Activated naive CD4-positive, alpha-beta T cell treated with anti-CD3 and anti-CD28 coated beads for 36 hours (primary cell): ENCODE measurements around the gene DGKA. TPM values are rescaled to one million over a fixed set of nuclear protein-coding genes. Genes with fewer than 3 reads are reported as not detected.
"Not testable (repeated sequence)": the region's sequence is repeated elsewhere in the genome, so short reads cannot be mapped to it uniquely, and the experiment has no call there.

Source experiments
- CTCF ChIA-PET: fragments of 350-600 bp; sonication (Branson Sonifier 250); formaldehyde crosslinking; loops from one replicate; lab custom pipeline; 2021; ENCODE audit warnings: antibody characterized with exemption; lab: Charles Lee
- DNase-seq: peaks from one replicate; pipeline ENCODE4 v3.0.0-alpha.2; 2020
- H3K27ac Mint-ChIP-seq: one replicate; pipeline ENCODE4 v1.8.0; 2021; ENCODE audit warnings: mild to moderate bottlenecking, mixed read lengths
- H3K27me3 Mint-ChIP-seq: one replicate; pipeline ENCODE4 v1.8.0; 2021; ENCODE audit warnings: low read depth, mixed read lengths
- H3K36me3 Mint-ChIP-seq: one replicate; pipeline ENCODE4 v1.8.0; 2021; ENCODE audit warnings: low read depth, mixed read lengths
- H3K4me1 Mint-ChIP-seq: one replicate; pipeline ENCODE4 v1.8.0; 2021; ENCODE audit warnings: low read depth, mixed read lengths
- H3K4me3 Mint-ChIP-seq: one replicate; pipeline ENCODE4 v1.8.0; 2021; ENCODE audit warnings: mild to moderate bottlenecking, moderate library complexity, mixed read lengths
- H3K9me3 Mint-ChIP-seq: one replicate; pipeline ENCODE4 v1.8.0; 2021; ENCODE audit warnings: mixed read lengths
- intact Hi-C: fragments of 100-400 bp; cut with micrococcal nuclease; formaldehyde crosslinking; loops from one replicate; pipeline ENCODE4 v1.15.1; 2023
- total RNA-seq, 2 experiments: library from RNA; stranded (reverse); gene quantifications; one replicate each; pipeline ENCODE4 v1.2.3, GENCODE V29; 2021

DGKA gene
- 100 to 1,000 TPM; 285 to 331 TPM for total RNA-seq

DNA sequence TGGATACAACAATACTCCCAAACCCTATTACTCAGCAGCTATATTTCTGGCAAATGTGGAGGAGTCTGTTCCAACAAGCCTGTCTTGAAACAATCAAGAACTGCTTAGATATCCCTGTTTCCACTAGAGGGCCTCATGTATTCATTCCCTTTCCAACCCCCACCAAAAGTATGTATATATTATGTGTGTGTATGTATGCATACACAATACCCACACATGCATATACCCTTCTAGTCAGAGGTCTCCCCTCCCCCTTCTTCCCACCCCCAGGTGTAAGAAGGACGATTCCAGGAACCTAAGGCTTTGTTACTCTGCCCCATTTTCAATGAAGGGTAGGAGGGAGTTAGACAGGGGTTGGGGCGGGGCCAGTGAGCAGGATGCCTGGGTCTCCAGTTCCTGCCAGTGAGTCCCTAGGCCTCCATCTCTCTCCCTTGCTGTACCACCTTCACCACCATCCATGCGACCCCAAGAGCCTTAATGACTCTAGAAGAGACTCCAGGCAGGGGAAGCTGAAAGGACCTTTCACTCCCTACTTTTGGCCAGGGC is at the start of gene DGKA:
DGKA (plus strand) TSS at position 392 of the 546 bp plus-strand sequence. CDS start 5,342 bp downstream, outside the sequence.
- intact Hi-C loops, result loop anchor here (1.0 to 2.0 kb wide), 5 partner anchors 9 to 228 kb away; partner anchors contain the start of genes MYL6, PA2G4 and ZC3H10
- Mint-ChIP-seq H3K36me3 (peaks cover 56% of the 10 kb centered on the region), H3K27ac (peak within 1 kb of the TSS; percentile 100), H3K27me3 (no peaks in the 10 kb centered on the region), H3K9me3 (no peaks in the 10 kb centered on the region), H3K4me1 (peaks cover 49% of the 10 kb centered on the region), H3K4me3 (peak within 1 kb of the TSS; percentile 99)
- peak; percentile 94 for DNase-seq
- CTCF ChIA-PET, result interaction anchor here (0.5 to 5.3 kb wide), 10 partner anchors 9 to 192 kb away, joined by 3 to 43 read pairs (median 3); partner anchors contain the start of gene RAB5B

DNA sequence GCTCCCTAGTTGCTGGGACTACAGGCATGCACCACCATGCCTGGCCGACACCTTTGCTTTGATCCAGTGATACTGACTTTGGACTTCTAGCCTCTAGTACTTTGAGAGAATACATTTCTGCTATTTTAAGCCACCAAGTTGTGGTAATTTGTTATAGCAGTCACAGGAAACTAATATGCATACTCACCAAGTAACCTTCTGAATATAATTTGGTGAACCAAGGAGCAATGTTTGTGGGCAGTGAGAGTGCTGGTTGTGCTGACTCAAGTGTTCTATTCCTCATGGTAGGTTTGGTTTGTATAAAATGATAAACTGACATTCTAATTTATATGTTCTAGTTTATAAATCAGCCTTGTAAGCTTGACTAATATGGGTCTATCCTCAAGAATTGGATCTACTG is 45.8 kb upstream of the DGKA start:
- no peak overlapping the region for H3K27ac Mint-ChIP-seq
- H3K27me3 Mint-ChIP-seq, result no peaks in the 10 kb centered on the region
- no peaks in the 10 kb centered on the region for H3K36me3 Mint-ChIP-seq
- CTCF ChIA-PET, result no interaction called here
- no peak overlapping the region for H3K4me3 Mint-ChIP-seq
- intact Hi-C loops, result no loop called here
- DNase-seq, result no peak
- peaks cover 9% of the 10 kb centered on the region for H3K4me1 Mint-ChIP-seq
- no peaks in the 10 kb centered on the region for H3K9me3 Mint-ChIP-seq

DNA sequence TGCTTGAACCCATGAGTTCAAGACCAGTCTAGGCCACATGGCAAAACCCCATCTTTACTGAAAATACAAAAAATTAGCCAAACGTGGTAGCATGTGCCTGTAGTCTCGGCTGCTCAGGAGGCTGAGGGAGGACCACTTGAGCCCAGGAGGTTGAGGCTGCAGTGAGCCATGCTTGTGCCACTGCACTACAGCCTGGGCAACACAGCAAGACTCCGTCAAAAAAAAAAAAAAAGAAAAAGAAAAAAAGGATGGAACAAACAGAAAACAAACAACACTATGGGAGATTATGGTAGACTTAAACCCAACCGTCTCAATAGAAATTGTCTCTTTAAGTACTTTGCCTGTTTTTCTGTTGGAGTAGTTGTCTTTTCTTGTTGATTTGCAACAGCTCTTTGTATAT is 39.7 kb upstream of the DGKA start:
- Mint-ChIP-seq H3K27ac (no peak overlapping the region), H3K9me3 (no peaks in the 10 kb centered on the region), H3K36me3 (no peaks in the 10 kb centered on the region), H3K4me3 (no peak overlapping the region), H3K4me1 (no peaks in the 10 kb centered on the region), H3K27me3 (no peaks in the 10 kb centered on the region)
- intact Hi-C loops, result no loop called here
- no peak for DNase-seq
- CTCF ChIA-PET, result no interaction called here

DNA sequence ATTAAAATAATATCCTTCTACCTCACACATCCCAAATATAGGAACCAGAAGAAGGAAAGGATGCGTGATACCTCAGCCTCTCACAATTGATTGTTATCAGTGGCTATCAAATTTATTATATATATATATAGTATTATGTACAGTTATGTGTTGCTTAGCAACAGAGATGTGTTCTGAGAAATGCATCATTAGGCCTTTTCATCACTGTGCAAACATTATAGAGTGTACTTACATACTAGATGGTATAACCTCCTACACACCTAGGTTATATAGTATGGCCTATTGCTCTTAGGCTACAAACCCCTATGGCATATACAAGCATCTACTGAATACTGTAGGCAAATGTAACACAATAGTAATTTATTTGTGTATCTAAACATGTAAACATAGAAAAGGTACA is 37.2 kb upstream of the DGKA start:
- Mint-ChIP-seq H3K4me1 (peaks cover 4% of the 10 kb centered on the region), H3K9me3 (no peaks in the 10 kb centered on the region), H3K36me3 (no peaks in the 10 kb centered on the region), H3K4me3 (no peak overlapping the region), H3K27ac (no peak overlapping the region), H3K27me3 (no peaks in the 10 kb centered on the region)
- CTCF ChIA-PET, result no interaction called here
- DNase-seq, result no peak
- intact Hi-C loops, result no loop called here

DNA sequence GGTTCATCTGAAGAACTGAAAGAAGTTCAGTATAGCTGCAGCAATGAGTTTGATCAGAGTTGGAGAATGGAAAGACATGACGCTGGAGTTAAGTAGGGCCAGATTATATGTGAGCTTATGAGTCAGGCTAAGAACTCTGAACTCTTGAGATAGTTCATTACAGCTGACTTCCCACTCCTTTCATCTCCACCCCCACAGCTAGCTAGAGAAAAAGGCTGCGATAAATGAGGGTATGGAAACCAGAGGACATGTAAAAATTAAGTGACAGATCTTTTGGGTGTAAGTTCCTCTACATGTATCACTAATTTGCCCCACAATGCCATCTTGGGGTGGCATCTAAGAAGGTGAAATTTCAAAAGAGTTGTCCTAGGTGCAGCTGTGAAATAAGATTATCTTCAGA is 31.9 kb upstream of the DGKA start:
- intact Hi-C loops, result loop anchor here (1.0 to 2.0 kb wide), 5 partner anchors 30 to 156 kb away; partner anchors contain the start of genes DNAJC14, GDF11 and ORMDL2
- H3K4me1 Mint-ChIP-seq, result peaks cover 13% of the 10 kb centered on the region
- H3K36me3 Mint-ChIP-seq, result peaks cover 4% of the 10 kb centered on the region
- H3K27ac Mint-ChIP-seq, result peak overlapping the region; percentile 70
- H3K9me3 Mint-ChIP-seq, result no peaks in the 10 kb centered on the region
- no peak overlapping the region for H3K4me3 Mint-ChIP-seq
- DNase-seq, result peak; percentile 71
- H3K27me3 Mint-ChIP-seq, result no peaks in the 10 kb centered on the region
- CTCF ChIA-PET, result interaction anchor here (1.1 to 2.0 kb wide), 6 partner anchors 13 to 161 kb away, joined by 3 to 11 read pairs (median 4); no protein-coding TSS in a partner anchor

DNA sequence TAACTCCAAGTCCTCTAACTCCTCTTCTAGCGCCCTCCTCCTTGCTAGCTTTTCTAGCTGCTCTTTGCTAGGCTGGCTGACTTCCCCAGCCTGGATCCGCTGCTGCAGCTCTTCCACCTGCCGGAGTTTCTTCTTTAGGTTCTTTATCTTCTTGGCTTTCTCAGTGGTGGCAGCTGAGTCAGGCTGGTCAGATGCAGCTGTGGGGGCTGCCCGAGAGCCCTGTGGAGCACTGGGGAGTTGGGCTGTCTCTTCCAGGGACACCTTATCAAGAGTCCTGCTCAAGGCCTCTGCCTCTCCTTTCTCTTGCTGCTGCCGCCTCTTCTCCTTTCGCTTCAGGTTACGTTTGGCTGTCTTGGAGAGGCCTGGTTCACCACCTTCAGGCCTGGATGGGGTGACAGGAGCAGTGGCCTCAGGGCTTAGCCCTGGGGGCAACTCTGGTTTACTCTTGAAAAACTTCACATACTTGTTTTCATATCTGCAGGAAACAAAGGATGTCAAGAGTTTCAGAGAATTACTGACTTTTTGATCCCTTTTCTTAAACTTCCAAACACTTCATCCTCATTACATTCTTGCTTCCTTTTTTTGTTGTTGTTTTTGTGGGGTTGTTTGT is 29.0 kb upstream of the DGKA start:
- Mint-ChIP-seq H3K4me3 (no peak overlapping the region), H3K27me3 (no peaks in the 10 kb centered on the region), H3K36me3 (peaks cover 4% of the 10 kb centered on the region), H3K4me1 (peaks cover 13% of the 10 kb centered on the region), H3K27ac (peak overlapping the region; percentile 28), H3K9me3 (no peaks in the 10 kb centered on the region)
- intact Hi-C loops, result no loop called here
- CTCF ChIA-PET, result interaction anchor here (0.6 to 1.4 kb wide), 3 partner anchors 66 to 246 kb away, joined by 3 read pairs; no protein-coding TSS in a partner anchor
- DNase-seq, result no peak

DNA sequence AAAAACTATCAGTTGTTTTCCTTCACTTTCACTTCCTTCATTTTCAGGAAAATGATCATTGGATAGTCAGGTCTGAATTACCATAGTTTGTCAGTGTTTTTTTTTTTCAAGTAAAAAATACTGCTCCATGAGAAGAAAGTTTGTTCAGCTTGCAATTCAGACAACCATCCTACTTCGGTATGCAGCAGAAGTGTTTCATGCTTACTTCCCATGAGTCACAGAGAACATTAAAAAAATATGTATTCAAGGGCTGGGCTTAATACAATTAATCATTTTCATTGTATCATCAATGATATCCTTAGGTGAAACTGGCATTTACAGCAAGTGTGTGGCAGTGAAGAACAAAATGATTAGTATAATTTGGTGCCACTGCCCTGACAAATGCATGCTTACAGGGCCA is 24.9 kb upstream of the DGKA start:
- H3K4me1 Mint-ChIP-seq, result peaks cover 3% of the 10 kb centered on the region
- CTCF ChIA-PET, result no interaction called here
- no peaks in the 10 kb centered on the region for H3K27me3 Mint-ChIP-seq
- no peak for DNase-seq
- H3K4me3 Mint-ChIP-seq, result no peak overlapping the region
- no peak overlapping the region for H3K27ac Mint-ChIP-seq
- H3K9me3 Mint-ChIP-seq, result no peaks in the 10 kb centered on the region
- intact Hi-C loops, result no loop called here
- H3K36me3 Mint-ChIP-seq, result peaks cover 4% of the 10 kb centered on the region

DNA sequence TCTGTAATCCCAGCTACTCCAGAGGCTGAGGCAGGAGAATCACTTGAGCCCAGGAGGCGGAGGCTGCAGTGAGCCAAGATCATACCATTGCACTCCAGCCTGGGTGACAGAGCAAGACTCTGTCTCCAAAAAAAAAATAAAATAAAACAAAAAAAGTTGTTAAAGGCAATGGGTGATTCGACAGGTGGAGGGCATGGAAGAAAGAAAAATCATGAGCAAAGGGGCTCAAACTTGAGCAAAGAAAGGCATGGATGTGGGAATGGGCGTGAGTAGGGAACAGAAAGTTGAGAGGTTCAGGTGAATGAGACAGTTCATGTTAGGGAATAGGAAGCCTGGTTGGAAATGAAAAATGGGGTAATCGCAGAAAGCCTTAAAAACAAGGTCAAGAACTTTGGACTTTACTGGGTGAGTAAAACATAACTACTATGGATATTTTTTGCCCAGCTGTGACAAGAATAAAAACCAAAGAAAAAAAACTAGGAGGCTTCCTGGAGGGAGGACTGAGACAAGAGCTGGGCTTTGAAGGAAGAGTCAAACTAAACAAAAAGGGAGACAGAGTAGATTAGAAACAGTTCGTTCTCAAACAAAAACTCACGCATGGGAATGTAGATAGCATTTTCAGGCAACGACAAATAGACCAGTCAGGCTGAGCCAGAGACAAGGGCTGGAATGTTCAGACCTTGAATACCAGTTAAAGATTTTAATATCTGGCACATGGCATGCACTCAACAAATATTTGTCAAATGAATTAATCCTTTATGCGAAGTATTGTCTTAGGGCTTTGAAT is 22.0 kb upstream of the DGKA start:
- CTCF ChIA-PET, result interaction anchor here (0.6 kb wide), 1 partner anchor 9 kb away, joined by 3 read pairs; no protein-coding TSS in a partner anchor
- DNase-seq, result no peak
- Mint-ChIP-seq H3K4me3 (no peak overlapping the region), H3K4me1 (peaks cover 13% of the 10 kb centered on the region), H3K27ac (no peak overlapping the region), H3K36me3 (peaks cover 9% of the 10 kb centered on the region), H3K27me3 (no peaks in the 10 kb centered on the region), H3K9me3 (no peaks in the 10 kb centered on the region)
- intact Hi-C loops, result no loop called here

DNA sequence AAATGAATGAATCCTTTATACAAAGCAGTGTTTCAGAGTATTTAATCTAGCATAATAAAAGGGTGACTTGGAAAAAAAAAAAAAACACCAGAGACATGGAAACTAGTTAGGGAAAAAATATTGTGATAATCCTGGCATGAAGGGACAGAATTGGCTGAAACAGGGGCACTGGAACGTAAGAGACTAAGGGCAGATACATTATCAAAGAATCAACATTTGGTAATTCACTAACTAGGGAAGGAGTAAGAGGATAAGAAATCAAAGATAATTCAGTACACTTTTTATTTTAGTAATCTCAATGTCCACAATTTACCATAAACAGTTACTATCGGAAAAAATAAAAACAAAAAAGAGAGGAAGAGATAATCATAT is 21.5 kb upstream of the DGKA start:
- CTCF ChIA-PET, result no interaction called here

DNA sequence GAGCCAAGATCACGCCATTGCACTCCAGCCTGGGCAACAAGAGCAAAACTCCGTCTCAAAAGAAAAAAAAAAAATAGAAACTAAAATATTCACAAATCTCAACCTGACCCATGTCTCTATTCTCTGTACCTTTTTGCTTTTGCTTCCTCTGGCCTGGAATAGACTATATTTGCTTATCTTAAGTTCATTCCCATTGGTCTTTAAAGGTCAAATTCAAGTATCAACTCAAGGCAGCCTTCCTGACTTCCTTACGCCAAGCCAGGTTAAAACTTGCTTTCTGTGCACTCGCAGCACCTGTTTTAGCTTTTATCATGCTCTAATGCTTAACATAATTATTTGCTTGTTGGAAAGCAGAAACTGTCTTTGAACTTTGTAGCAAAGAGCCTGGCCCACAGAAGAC is 18.1 kb upstream of the DGKA start:
- intact Hi-C loops, result no loop called here
- H3K4me1 Mint-ChIP-seq, result peaks cover 43% of the 10 kb centered on the region
- H3K27me3 Mint-ChIP-seq, result no peaks in the 10 kb centered on the region
- H3K27ac Mint-ChIP-seq, result no peak overlapping the region
- no peaks in the 10 kb centered on the region for H3K9me3 Mint-ChIP-seq
- peaks cover 23% of the 10 kb centered on the region for H3K36me3 Mint-ChIP-seq
- H3K4me3 Mint-ChIP-seq, result no peak overlapping the region
- CTCF ChIA-PET, result interaction anchor here (1.3 to 2.6 kb wide), 2 partner anchors 8 to 13 kb away, joined by 4 to 9 read pairs; no protein-coding TSS in a partner anchor
- DNase-seq, result no peak

More for the DNA sequence above, 21.5 kb upstream of the DGKA start:
- DNase-seq, result no peak
- H3K4me3 Mint-ChIP-seq, result no peak overlapping the region
- no peaks in the 10 kb centered on the region for H3K27me3 Mint-ChIP-seq
- H3K27ac Mint-ChIP-seq, result no peak overlapping the region
- intact Hi-C loops, result no loop called here
- peaks cover 13% of the 10 kb centered on the region for H3K36me3 Mint-ChIP-seq
- no peaks in the 10 kb centered on the region for H3K9me3 Mint-ChIP-seq
- H3K4me1 Mint-ChIP-seq, result peaks cover 19% of the 10 kb centered on the region

DNA sequence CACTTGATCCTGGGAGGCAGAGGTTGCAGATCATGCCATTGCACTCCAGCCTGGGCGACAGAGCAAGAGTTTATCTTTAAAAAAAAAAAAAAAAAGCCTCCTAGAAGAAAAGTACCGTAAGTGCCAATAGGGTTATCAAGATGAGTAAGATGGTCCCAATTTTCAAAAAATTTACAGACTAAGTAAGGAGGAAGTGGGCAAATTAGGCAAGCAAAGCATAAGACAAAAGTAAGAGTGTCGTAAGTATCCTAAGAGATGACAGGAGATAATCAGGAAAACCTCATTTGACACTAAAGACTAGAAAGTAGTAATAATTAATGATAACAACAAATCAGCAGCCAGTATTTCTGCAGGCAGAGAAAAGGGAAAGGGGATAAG is 15.5 kb upstream of the DGKA start:
- no peaks in the 10 kb centered on the region for H3K9me3 Mint-ChIP-seq
- no peak overlapping the region for H3K4me3 Mint-ChIP-seq
- H3K27me3 Mint-ChIP-seq, result no peaks in the 10 kb centered on the region
- no peak for DNase-seq
- CTCF ChIA-PET, result interaction anchor here (0.6 to 1.1 kb wide), 3 partner anchors 34 to 177 kb away, joined by 3 to 4 read pairs (median 3); no protein-coding TSS in a partner anchor
- intact Hi-C loops, result loop anchor here (1.0 kb wide), 1 partner anchor 10 kb away; no protein-coding TSS in a partner anchor
- H3K27ac Mint-ChIP-seq, result peak overlapping the region; percentile 54
- H3K4me1 Mint-ChIP-seq, result peaks cover 40% of the 10 kb centered on the region
- peaks cover 25% of the 10 kb centered on the region for H3K36me3 Mint-ChIP-seq

DNA sequence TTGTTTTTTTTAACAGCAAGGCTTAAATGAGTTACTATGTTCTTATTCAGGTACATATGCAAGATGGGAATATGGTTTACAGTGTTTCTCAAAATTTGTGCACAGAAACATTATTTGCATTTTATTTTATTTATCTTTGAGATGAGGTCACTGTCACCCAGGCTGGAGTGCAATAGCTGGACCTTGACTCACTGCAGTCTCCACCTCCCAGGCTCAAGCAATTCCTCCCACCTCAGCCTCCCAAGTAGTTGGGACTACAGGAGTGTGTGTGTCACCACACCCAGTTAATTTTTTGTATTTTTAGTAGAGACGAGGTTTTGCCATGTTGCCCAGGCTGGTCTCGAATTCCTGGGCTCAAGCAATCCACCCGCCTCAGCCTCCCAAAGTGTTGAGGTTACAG is 11.9 kb upstream of the DGKA start:
- DNase-seq, H3K27ac Mint-ChIP-seq, H3K9me3 Mint-ChIP-seq, H3K4me3 Mint-ChIP-seq, CTCF ChIA-PET, H3K27me3 Mint-ChIP-seq, intact Hi-C loops: not testable (repeated sequence)
- H3K4me1 Mint-ChIP-seq, result peaks cover 47% of the 10 kb centered on the region
- H3K36me3 Mint-ChIP-seq, result peaks cover 23% of the 10 kb centered on the region
